Stimulated activated CD8-positive, alpha-beta memory T cell treated with anti-CD3 and anti-CD28 coated beads, Interleukin-4, amount 100 ng/mL, for 1 hour (primary cell): ENCODE data around the gene PICALM.
"Not testable (repeated sequence)": the region's sequence is repeated elsewhere in the genome, so short reads cannot be mapped to it uniquely, and the experiment has no call there.

ENCODE experiments used
- DNase-seq, 2 donors: peaks; one replicate each; pipeline ENCODE4 v3.0.0-alpha.2; 2020; ENCODE audit warnings: low read depth in 2 of 2, low spot score in 1 of 2

The PICALM gene

GRCh38 chr11:85941380-85941973 is 127.4 kb downstream of the PICALM start:
- no peak for DNase-seq

GRCh38 chr11:85939099-85940015 is 129.5 kb downstream of the PICALM start:
- DNase-seq = no peak

- DNase-seq = no peak
These were observed 131.0 kb downstream of the PICALM start for GRCh38 chr11:85937835-85938234.

- DNase-seq = no peak
These were observed 133.1 kb downstream of the PICALM start for GRCh38 chr11:85935751-85936150.

DNA sequence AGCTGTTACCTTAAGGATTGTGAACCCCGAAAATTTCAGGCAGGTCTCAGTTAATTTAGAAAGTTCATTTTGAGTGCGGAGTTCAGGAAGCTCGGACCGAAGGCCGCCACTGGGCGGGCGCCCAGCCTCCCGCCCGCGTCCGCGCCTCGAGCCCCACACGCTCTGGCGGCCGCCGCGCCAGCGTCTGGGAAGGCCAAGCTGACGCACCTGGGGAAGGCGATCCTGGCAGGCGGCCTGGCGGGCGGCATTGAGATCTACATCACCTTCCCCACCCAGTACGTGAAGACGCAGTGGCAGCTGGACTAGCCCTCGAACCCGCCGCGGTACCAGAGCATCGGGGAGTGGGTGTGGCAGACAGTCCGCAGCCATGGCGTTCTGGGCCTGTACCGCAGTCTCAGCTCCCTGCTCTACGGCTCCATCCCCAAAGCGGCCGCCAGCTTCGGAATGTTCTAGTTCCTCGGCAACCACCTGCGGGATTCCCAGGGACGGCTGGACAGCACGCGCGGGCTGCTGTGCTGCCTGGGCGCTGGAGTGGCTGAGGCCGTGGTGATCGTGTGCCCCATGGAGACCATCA is 134.2 kb downstream of the PICALM start:
- no peak for DNase-seq

- no peak for DNase-seq
These were observed 138.0 kb downstream of the PICALM start for GRCh38 chr11:85930879-85931366.

DNA sequence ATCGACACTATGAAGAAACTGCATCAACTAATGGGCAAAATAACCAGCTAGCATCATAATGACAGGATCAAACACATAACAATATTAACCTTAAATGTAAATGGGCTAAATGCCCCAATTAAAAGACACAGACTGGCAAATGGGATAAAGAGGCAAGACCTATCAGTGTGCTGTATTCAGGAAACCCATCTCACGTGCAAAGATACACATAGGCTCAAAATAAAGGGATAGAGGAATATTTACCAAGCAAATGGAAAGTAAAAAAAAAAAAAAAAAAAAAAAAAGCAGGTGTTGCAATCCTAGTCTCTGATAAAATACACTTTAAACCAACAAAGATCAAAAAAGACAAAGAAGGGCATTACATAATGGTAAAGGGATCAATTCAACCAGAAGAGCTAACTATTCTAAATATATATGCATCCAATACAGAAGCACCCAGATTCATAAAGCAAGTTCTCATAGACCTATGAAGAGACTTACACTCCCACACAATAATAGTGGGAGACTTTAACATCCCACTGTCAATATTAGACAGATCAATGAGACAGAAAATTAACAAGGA is 142.2 kb downstream of the PICALM start:
- not testable (repeated sequence) for DNase-seq

- DNase-seq = no peak
These were observed 145.4 kb downstream of the PICALM start for GRCh38 chr11:85923455-85923854.

DNA sequence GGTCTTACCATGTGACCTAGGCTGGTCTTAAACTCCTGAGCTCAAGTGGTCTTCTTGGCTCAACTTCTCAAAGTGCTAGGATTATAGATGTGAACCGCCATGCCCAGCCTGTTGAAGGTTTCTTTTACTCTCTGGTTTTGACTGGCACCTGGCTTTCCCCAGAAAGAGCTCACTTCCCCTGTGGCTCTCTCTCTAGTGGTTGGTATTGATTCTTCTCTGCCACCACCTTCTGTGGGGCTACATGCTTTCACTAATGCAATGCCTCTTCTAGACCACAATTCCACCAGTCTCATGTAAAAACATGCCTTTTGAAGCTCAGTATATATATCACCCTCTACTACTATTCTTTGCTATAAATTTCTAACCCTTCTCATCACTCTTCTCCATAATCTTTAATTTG is 146.5 kb downstream of the PICALM start:
- DNase-seq = no peak

- DNase-seq = no peak
These were observed 149.7 kb downstream of the PICALM start for GRCh38 chr11:85918910-85919794.

- no peak for DNase-seq
These were observed 154.5 kb downstream of the PICALM start for GRCh38 chr11:85914425-85914824.

DNA sequence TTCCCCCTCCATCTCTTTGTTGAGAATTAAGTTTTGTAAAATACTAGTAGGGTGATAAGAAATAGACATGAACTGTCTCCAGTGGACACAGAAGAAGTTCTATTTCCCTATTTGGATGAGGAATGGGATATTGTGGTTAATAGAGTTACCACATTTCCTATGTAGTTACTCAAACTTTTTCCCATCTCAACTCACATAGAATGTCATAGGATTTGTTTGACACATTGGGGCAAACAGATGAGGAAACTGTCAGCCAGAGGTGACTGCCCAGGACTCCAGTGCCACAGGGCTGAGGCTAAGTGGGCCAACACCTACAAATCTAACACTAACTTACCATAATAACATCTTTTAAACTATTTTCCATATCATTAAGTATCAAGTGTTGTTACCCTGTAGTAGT is 155.4 kb downstream of the PICALM start:
- no peak for DNase-seq

DNA sequence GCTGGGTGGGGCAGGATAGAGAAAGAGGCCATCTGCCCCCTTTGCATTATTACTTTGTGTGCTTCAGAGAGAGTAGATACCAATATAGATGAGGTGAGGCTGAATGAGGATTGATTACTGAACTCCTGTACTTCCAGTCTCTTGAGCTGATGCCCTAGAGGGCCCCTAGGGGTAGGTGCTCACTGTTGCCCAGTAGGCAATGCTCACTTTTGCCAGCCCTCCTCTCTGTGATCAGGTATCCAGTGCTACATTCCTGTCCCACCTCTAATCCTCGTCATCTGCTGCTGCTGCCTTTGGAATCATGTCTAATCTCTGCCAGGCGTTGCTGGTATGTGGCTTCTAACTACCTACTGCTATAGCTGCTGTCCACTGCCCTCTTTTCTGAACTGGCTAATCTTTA is 156.5 kb downstream of the PICALM start:
- no peak for DNase-seq
